NAMALWA (cell line): ENCODE data around the gene SIM2.

ENCODE experiments used
- DNase-seq: peaks from one replicate; pipeline ENCODE4 v3.0.0-alpha.2; 2015; ENCODE audit warnings: low spot score

The SIM2 gene

GRCh38 chr21:36684957-36685714, 13.8 kb upstream of the SIM2 start:
- no peak for DNase-seq

- DNase-seq = no peak
Measured at GRCh38 chr21:36686955-36687354, 12.0 kb upstream of the SIM2 start.

- no peak for DNase-seq
Measured at GRCh38 chr21:36688324-36688723, 10.6 kb upstream of the SIM2 start.

- no peak for DNase-seq
Measured at GRCh38 chr21:36689324-36689723, 9.6 kb upstream of the SIM2 start.

- no peak for DNase-seq
Measured at GRCh38 chr21:36690628-36691554, 8.0 kb upstream of the SIM2 start.

GRCh38 chr21:36691555-36692041, 7.3 kb upstream of the SIM2 start:
- DNase-seq = no peak

GRCh38 chr21:36692114-36692834, 6.6 kb upstream of the SIM2 start:
- DNase-seq = no peak

GRCh38 chr21:36692835-36693488, 6.0 kb upstream of the SIM2 start:
- no peak for DNase-seq

- DNase-seq = no peak
Measured at GRCh38 chr21:36693489-36694030, 5.4 kb upstream of the SIM2 start.

GRCh38 chr21:36694031-36694515, 4.8 kb upstream of the SIM2 start:
- no peak for DNase-seq

- DNase-seq = no peak
Measured at GRCh38 chr21:36694593-36695282, 4.2 kb upstream of the SIM2 start.

- no peak for DNase-seq
Measured at GRCh38 chr21:36695283-36695634, 3.7 kb upstream of the SIM2 start.

- DNase-seq = no peak
Measured at GRCh38 chr21:36695671-36696389, 3.1 kb upstream of the SIM2 start.

GRCh38 chr21:36696390-36697059, 2.4 kb upstream of the SIM2 start:
- DNase-seq = no peak

GRCh38 chr21:36697060-36697850, 1.7 kb upstream of the SIM2 start:
- DNase-seq = no peak

GRCh38 chr21:36697851-36698384, 997 bp upstream of the SIM2 start:
- DNase-seq = no peak

GRCh38 chr21:36698385-36698980, 432 bp upstream of the SIM2 start:
- DNase-seq = no peak
